Activated gamma-delta T cell treated with Interleukin-2 at 50 U/mL for 16 hours (primary cell): ENCODE measurements around the gene DENND1A.

Source experiments
- DNase-seq: peaks from one replicate; pipeline ENCODE4 v3.0.0-alpha.2; 2020

DENND1A gene

GRCh38 chr9:123605286-123605685, 324.6 kb downstream of the DENND1A start:
- no peak for DNase-seq

GRCh38 chr9:123604861-123605260, 325.1 kb downstream of the DENND1A start:
- no peak for DNase-seq

- DNase-seq, result no peak
Measured at GRCh38 chr9:123601828-123602227, 328.1 kb downstream of the DENND1A start.

DNA sequence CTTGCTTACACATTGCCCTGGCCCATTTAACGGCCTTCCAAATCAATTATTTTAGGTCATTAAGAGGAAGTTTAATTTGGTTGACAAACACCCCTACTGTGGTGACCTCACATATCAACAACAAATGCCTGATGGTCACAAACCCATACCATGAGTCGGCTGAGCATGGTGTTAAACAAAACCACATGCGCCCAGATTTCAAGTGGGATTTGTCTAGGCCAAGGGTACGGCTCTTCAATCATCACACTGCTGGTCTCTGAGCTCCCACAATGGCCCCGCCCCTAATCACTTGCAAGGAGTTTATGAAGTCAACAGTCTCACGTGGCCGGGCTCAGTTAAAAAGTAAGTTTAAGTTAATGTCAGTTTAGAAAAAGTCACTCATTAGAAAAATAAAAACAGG, 330.1 kb downstream of the DENND1A start:
- no peak for DNase-seq

DNA sequence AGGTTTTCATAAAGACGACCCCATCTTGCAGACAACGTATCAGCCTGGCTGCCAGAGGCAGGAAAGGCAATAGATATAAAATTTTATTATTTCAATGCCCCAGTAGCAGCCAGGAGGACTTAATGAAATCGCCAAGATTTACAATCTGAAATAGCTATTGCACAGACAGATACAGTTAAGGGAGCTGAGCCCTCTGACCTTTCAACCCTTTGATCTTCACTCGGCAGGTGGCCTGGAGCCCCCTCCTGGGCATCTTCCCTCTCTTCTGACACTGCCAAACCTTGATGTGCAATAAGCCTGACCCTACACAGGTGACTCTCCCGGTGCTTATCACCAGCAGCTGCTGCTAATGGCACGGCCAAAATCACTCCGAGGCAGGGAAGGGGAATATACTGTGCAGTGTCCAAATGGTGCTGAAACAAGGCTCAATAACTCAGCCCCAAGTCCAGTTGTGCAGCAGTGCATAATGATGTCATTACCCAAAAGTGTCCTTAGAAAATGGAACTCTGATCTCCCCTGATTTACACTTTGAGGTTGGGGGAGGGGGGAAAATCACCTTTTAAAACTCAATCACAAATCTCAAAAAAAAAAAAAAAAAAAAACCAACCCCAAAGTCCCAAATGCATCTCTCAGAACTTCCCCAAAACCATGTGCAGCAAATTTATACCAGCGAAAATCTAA, 331.9 kb downstream of the DENND1A start:
- no peak for DNase-seq

GRCh38 chr9:123597048-123597447, 332.9 kb downstream of the DENND1A start:
- DNase-seq, result no peak

DNA sequence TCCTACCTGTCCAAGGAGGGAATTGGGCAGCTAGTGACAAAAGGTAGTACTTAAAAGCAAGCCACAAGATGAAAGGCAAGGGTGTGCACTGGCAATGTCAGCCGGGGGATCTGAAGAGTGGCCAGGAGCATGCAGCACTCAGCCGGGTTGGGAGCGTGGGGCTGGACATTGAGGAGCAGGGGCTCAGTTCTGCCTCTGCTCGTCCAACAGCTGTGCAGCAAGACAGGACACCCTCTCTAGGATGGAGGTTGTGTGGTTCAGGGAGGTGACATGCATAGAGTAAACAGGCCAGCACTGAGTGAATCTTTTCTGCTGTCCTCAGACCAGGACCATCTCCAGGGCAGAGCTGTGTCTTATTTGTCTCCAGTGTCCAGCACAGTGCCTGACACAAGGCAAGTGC, 338.6 kb downstream of the DENND1A start:
- DNase-seq, result no peak

DNA sequence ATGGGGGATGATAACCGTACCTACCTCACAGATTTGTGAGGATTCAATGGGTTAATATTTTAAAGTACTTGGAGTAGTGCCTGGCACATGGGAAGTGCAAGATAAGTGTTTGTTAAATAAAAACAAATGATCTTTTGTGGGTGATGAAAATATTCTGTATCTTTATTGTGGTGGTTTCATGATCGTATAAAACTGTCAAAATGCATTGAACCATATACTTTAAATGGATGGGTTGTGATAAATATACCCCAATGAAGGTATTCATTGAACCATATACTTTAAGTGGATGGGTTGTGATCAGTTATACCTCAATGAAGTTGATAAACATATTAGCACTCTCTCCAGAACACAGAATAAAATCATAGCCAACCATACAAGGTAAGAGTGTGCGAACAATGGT, 339.4 kb downstream of the DENND1A start:
- no peak for DNase-seq

DNA sequence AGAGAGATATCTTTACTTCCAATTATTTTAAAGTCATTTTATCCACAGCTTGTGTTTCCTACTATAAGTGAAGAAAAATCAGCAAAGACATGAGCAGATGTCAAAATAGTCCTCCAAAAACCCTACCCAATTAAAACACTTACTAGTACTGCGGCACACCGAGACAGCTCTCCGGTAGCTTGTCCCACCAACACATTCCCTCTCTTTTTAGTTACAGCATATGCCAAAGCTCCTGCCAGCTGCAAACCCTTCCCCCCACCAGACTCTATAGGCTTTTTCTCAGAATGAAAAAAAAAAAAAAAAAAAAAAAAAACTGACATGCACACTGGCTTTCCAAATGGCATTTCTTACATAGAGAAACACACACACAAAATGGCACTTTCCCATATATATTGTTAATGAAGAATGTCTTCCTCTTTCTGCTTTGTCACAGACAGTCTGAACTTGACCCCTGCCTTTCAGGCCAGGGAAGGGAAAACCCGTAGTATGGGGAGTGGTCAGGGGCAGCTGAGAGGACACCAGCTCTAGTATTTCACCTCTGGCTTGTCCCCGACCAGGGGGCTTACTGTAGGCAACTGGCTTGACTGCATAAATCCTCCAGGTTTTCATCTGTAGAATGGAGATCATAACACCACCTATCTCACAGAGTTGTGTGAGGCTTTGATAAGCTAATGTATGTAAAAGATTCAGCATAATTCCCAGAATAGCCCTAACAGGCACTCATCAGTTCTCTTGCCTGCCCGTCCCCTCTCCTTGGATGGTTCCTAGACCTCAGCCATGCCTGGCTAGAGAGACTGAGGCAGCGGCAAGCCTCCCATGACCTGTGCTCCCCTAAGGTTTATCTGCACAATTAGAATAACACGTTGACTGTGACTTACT, 340.3 kb downstream of the DENND1A start:
- no peak for DNase-seq

DNA sequence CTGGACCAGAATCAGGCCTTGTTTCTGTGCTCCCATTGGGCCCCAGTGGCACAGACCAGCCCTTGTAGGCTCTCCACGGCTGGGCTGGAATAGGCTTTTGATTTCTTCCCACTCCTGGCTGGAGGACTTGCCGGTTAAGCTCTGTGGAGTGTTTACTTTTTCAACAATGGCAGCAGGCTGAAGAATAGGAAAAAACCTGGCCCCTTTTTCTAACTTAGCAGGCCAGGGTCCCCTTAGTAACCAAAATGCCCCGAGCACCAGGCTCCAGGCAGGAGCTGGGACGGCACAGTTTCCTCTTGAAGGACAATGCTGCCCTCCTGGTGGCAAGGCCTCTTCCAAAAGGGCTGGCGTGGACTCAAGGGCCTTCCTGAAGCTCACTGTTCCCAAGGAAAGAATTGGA, 343.7 kb downstream of the DENND1A start:
- no peak for DNase-seq

- DNase-seq, result no peak
Measured at GRCh38 chr9:123584202-123585176, 345.4 kb downstream of the DENND1A start.

- DNase-seq, result no peak
Measured at GRCh38 chr9:123583646-123584045, 346.3 kb downstream of the DENND1A start.

- no peak for DNase-seq
Measured at GRCh38 chr9:123571240-123571639, 358.7 kb downstream of the DENND1A start.

DNA sequence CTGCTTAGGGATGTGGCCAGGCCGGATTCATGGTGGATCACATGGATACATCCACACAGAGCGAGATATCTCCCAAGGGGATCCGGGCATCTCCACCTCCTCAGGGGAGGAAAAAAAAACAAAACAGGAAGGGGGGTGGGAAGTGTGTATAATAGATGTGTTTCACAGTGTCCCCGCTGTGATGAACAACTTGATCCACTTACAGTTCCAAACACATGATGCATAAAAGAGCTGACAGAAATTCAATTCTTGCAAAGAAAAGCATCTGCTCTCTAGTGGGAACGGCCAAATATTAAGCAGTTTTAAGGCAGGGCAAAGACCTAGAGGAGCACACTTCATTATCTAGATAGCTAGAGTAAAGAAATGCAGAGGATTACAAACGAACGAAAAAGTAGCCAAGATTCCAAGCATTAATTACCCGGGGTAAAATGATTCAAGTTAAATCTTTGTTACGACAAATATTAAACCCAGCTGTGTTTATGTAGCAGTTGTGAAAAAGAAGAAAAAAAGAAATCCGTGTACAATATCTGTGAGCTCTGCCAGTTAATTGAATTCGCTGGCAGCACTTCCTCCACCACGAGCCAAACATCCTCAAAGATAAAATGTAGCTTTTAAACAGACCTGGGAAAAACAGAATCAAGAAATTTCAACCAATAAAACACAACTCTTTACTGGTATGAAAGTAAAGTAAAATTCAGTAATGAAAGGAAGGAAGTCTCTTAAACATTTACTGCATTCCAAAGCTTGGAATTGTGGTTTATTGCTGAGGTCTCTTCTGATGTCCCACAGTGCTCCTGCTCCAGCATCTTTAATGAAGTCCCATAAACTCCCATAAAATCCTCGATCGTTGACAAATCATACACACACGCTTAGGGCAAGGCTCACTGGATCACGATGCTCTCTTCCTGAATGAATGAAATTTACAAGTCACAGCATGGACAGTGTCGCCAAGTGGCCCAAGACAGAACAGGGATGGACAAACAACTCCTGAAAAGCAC, 360.9 kb downstream of the DENND1A start:
- DNase-seq, result no peak

DNA sequence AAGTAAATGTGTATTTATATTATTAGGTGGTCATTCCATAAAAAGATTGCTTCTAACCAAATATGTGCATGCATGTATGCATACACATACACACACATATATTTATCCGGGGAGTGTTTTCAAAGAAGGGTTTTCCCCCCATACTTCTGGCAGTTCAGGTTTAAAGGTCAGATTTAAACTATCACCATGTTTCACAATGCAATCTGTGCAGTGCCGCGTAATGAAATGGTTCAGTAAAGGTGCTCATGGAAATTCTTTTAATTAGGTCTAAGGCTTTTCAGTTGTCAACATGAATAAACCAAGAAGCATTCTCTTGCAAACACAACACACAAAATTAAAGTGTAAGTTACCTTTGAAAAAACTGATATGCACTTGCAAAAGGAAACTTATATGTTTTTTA, 362.9 kb downstream of the DENND1A start:
- no peak for DNase-seq

- DNase-seq, result no peak
Measured at GRCh38 chr9:123564652-123565051, 365.3 kb downstream of the DENND1A start.

GRCh38 chr9:123562844-123563346, 367.0 kb downstream of the DENND1A start:
- DNase-seq, result no peak

DNA sequence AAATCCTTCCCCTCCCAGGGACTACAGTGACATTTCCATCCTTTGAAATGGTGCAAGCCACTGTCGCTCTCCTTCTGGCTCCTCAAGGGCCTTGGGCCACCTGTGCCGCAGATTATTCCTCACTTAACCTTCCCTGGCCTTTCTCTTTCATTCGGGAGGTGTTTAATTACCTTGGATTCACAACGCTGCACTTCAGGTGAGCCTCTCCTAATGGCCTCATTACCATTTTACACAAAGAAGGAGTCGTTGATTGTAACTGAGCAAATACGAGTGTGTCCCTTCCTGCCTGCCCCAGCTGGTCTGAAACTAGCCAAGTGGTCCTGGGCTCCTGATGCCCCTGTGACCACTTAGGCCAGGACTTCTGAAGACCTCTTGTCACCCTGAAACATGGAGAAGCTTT, 368.9 kb downstream of the DENND1A start:
- no peak for DNase-seq

GRCh38 chr9:123556464-123557435, 373.2 kb downstream of the DENND1A start:
- no peak for DNase-seq

- no peak for DNase-seq
Measured at GRCh38 chr9:123555646-123556045, 374.3 kb downstream of the DENND1A start.
